Measurements from ENCODE around the gene NFIB. TPM values are rescaled to one million over a fixed set of nuclear protein-coding genes. Genes with fewer than 3 reads are reported as not detected.

The NFIB gene
- total and polyA plus RNA-seq, 2 of the 13 experiments (the other 11 are each of a cell fraction or from before 2014, with no cell fraction given): 0.98 to 4.6 TPM

- TF ChIP-seq, protein P1, sequence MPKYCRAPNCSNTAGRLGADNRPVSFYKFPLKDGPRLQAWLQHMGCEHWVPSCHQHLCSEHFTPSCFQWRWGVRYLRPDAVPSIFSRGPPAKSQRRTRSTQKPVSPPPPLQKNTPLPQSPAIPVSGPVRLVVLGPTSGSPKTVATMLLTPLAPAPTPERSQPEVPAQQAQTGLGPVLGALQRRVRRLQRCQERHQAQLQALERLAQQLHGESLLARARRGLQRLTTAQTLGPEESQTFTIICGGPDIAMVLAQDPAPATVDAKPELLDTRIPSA (CRISPR knock-in tag; IDR thresholded peaks at IDR 0.05; ENCODE audit: borderline replicate concordance): no peak
- TF ChIP-seq, protein P2, sequence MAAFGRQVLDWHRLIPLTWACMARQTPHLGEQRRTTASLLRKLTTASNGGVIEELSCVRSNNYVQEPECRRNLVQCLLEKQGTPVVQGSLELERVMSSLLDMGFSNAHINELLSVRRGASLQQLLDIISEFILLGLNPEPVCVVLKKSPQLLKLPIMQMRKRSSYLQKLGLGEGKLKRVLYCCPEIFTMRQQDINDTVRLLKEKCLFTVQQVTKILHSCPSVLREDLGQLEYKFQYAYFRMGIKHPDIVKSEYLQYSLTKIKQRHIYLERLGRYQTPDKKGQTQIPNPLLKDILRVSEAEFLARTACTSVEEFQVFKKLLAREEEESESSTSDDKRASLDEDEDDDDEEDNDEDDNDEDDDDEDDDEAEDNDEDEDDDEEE (CRISPR knock-in tag; IDR thresholded peaks at IDR 0.05): no peak
- TF ChIP-seq TBP (CRISPR knock-in tag; IDR thresholded peaks at IDR 0.05): no peak
- TF ChIP-seq KAT2B (IDR thresholded peaks at IDR 0.05; ENCODE audit: borderline replicate concordance, low read depth, low read length): no peak
- no peak for TF ChIP-seq RARG (CRISPR knock-in tag; IDR thresholded peaks at IDR 0.05; ENCODE audit: low read depth)
- no peak for TF ChIP-seq TBX2 (CRISPR knock-in tag; IDR thresholded peaks at IDR 0.05; ENCODE audit: borderline replicate concordance)
- TF ChIP-seq ZNF317 (CRISPR knock-in tag; IDR thresholded peaks at IDR 0.05): no peak
- TF ChIP-seq ZNF225 (CRISPR knock-in tag; IDR thresholded peaks at IDR 0.05): no peak
These were observed 95.7 kb downstream of the NFIB start (continued) for GRCh38 chr9:14218253-14218652.

GRCh38 chr9:14216612-14217194 is 97.2 kb downstream of the NFIB start:
- 38% methylated on average over 1 of the region's 1 CpG for WGBS (ENCODE audit: low lambda C conversion rate)
- ATAC-seq: no peak
- POLR2A ChIA-PET: no interaction called here
- no peak overlapping the region for H3K4me2 ChIP-seq (ENCODE audit: low read depth, low read length)
- DNase-seq (ENCODE audit: low spot score): no peak
- no peak overlapping the region for H2AFZ ChIP-seq (ENCODE audit: low read length)
- intact Hi-C loops (cut with micrococcal nuclease; ENCODE audit: unreplicated experiment) (no loop called here), in situ Hi-C loops (cut with HindIII; ENCODE audit: extremely low pct_ligation_motif_present, low pct_unique_long_range_greater_than_20kb) (no loop called here)
- TF ChIP-seq ZFP1 (CRISPR knock-in tag; IDR thresholded peaks at IDR 0.05) (no peak), ZNF703 (CRISPR knock-in tag; IDR thresholded peaks at IDR 0.05; ENCODE audit: borderline replicate concordance) (no peak), ZIK1 (CRISPR knock-in tag; IDR thresholded peaks at IDR 0.05; ENCODE audit: borderline replicate concordance, low read depth) (no peak), SMARCC2 (IDR thresholded peaks at IDR 0.05) (no peak), ZNF672 (CRISPR knock-in tag; IDR thresholded peaks at IDR 0.05) (no peak), ZNF710 (CRISPR knock-in tag; IDR thresholded peaks at IDR 0.05; ENCODE audit: borderline replicate concordance) (no peak), HOXA9 (CRISPR knock-in tag; IDR thresholded peaks at IDR 0.05; ENCODE audit: borderline replicate concordance) (no peak), FOXO4 (CRISPR knock-in tag; conservative IDR thresholded peaks at IDR 0.05) (no peak), ISX (CRISPR knock-in tag; conservative IDR thresholded peaks at IDR 0.05) (no peak), RAD51 (IDR thresholded peaks at IDR 0.05; ENCODE audit: borderline replicate concordance) (no peak)
- no TSS peak for BruUV-seq (replicated peaks)
- no peaks in the 10 kb centered on the region for H3K9me3 ChIP-seq (ENCODE audit: low read length)
- peaks cover 15% of the 10 kb centered on the region for H3K4me1 ChIP-seq (ENCODE audit: insufficient read depth, low read length)
- CTCF ChIA-PET (ENCODE audit: low intra/inter-chr PET ratio, low total read pairs): no interaction called here
- FAIRE-seq: no peak
- no peaks in the 10 kb centered on the region for H3K27me3 ChIP-seq (ENCODE audit: control insufficient read depth in 1 of 2, insufficient read depth in 2 of 2, low read length in 2 of 2)
- H3K9ac ChIP-seq (ENCODE audit: insufficient read depth, low read depth, low read length): no peak overlapping the region
- no peak overlapping the region for H3K27ac ChIP-seq (ENCODE audit: extremely low read length, insufficient read depth, low read length)
- H4K20me1 ChIP-seq (ENCODE audit: insufficient read depth, low read length): no peaks in the 10 kb centered on the region
- no peaks in the 10 kb centered on the region for H3K79me2 ChIP-seq (ENCODE audit: insufficient read depth, low read length)
- H3K4me3 ChIP-seq (replicated peaks in 1 of 3; ENCODE audit: insufficient read depth in 1 of 3, low read depth in 2 of 3, low read length in 3 of 3): no peak overlapping the region
- no peaks in the 10 kb centered on the region for H3K36me3 ChIP-seq (replicated peaks in 1 of 2; ENCODE audit: control insufficient read depth in 1 of 2, insufficient read depth in 2 of 2, low read length in 2 of 2)

Data from HepG2 (cell line).